Measurements from ENCODE around the gene FAM186B. TPM values are rescaled to one million over a fixed set of nuclear protein-coding genes. Genes with fewer than 3 reads are reported as not detected.
A peak's percentile ranks its signal among the peaks of the same experiment; 100 is the strongest.
"Not testable (repeated sequence)": the region's sequence is repeated elsewhere in the genome, so short reads cannot be mapped to it uniquely, and the experiment has no call there.

The FAM186B gene
- total and polyA plus RNA-seq, 12 donors, result 0.04 to 1.5 (median 0.66) TPM

GRCh38 chr12:49615725-49616124, 10.3 kb upstream of the FAM186B start:
- no peak for ATAC-seq

DNA sequence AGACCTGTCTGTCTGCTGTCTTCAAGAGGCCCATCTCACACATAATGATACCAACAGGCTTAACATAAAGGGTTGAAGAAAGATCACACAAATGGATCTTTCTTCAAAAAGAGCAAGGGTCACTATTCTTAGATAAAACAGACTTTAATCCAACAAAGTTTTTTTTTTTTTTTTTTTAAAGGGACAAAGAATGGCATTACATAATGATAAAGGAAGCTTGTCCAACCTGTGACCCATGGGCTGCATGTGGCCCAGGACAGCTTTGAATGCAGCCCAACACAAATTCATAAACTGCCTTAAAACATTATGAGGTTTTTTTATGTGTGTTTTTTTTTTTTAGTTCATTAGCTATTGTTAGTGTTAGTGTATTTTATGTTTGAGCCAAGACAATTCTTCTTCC, 6.8 kb upstream of the FAM186B start:
- no peaks in the 10 kb centered on the region for H3K36me3 ChIP-seq
- ATAC-seq, result no peak

More at GRCh38 chr12:49615725-49616124, 10.3 kb upstream of the FAM186B start:
- TF ChIP-seq, protein P1, sequence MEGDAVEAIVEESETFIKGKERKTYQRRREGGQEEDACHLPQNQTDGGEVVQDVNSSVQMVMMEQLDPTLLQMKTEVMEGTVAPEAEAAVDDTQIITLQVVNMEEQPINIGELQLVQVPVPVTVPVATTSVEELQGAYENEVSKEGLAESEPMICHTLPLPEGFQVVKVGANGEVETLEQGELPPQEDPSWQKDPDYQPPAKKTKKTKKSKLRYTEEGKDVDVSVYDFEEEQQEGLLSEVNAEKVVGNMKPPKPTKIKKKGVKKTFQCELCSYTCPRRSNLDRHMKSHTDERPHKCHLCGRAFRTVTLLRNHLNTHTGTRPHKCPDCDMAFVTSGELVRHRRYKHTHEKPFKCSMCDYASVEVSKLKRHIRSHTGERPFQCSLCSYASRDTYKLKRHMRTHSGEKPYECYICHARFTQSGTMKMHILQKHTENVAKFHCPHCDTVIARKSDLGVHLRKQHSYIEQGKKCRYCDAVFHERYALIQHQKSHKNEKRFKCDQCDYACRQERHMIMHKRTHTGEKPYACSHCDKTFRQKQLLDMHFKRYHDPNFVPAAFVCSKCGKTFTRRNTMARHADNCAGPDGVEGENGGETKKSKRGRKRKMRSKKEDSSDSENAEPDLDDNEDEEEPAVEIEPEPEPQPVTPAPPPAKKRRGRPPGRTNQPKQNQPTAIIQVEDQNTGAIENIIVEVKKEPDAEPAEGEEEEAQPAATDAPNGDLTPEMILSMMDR (IDR thresholded peaks at IDR 0.05), result no peak
- Histone ChIP-seq H3K9me3 (peaks cover 0 to 8% (median 0%) of the 10 kb centered on the region in 11 donors), H3K4me3 (no peak overlapping the region), H3K36me3 (no peaks in the 10 kb centered on the region), H3K27me3 (peaks cover 0 to 30% (median 0%) of the 10 kb centered on the region in 7 donors), H3K27ac (no peak overlapping the region), H3K4me1 (no peaks in the 10 kb centered on the region)
- 96 to 97% methylated on average over 7 of the region's 7 CpGs for WGBS, 2 donors
- intact Hi-C loops (cut with DNase I), result no loop called here
- no peak for DNase-seq

GRCh38 chr12:49610785-49611184, 5.3 kb upstream of the FAM186B start:
- not testable (repeated sequence) for H3K4me3 ChIP-seq

More for the DNA sequence above, 6.8 kb upstream of the FAM186B start:
- TF ChIP-seq, protein P1 (IDR thresholded peaks at IDR 0.05), result no peak
- DNase-seq, result no peak
- Histone ChIP-seq H3K9me3 (peaks cover 0 to 15% (median 3%) of the 10 kb centered on the region in 11 donors), H3K4me1 (no peaks in the 10 kb centered on the region), H3K27ac (no peak overlapping the region), H3K27me3 (peaks cover 0 to 4% (median 0%) of the 10 kb centered on the region in 7 donors), H3K4me3 (no peak overlapping the region)
- intact Hi-C loops (cut with DNase I), result no loop called here

DNA sequence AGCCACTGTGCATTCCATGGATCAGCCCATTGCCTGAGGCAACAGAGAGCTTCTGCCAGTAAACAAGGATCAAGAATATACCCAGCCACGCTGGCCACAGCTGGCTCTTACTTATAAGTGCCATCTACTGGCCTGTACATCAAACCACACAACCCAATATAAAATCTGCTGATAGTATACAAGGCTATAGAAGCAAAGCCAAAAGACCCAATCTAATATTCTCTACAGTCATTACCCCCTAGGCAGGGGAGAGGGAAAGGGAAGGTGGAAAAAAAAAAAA, 4.4 kb upstream of the FAM186B start:
- intact Hi-C loops (cut with DNase I), result no loop called here
- no peak overlapping the region for H3K27ac ChIP-seq
- no peak overlapping the region for H3K4me3 ChIP-seq
- peaks cover 0 to 10% (median 0%) of the 10 kb centered on the region in 9 donors for H3K4me1 ChIP-seq
- H3K27me3 ChIP-seq, result no peaks in the 10 kb centered on the region
- WGBS, 2 donors, result 63 to 70% methylated on average over 1 of the region's 1 CpG
- TF ChIP-seq, protein P1 (IDR thresholded peaks at IDR 0.05), result no peak
- peaks cover 0 to 13% (median 3%) of the 10 kb centered on the region in 11 donors for H3K9me3 ChIP-seq
- DNase-seq, result no peak
- no peak for ATAC-seq
- no peaks in the 10 kb centered on the region for H3K36me3 ChIP-seq

More at GRCh38 chr12:49610785-49611184, 5.3 kb upstream of the FAM186B start:
- H3K27me3 ChIP-seq; intact Hi-C loops (cut with DNase I); ATAC-seq; H3K4me1 ChIP-seq; H3K27ac ChIP-seq; DNase-seq; H3K36me3 ChIP-seq: not testable (repeated sequence)
- WGBS, 2 donors, result 91 to 97% methylated on average over 4 of the region's 4 CpGs
- H3K9me3 ChIP-seq, result peaks cover 0 to 13% (median 3%) of the 10 kb centered on the region in 11 donors

DNA sequence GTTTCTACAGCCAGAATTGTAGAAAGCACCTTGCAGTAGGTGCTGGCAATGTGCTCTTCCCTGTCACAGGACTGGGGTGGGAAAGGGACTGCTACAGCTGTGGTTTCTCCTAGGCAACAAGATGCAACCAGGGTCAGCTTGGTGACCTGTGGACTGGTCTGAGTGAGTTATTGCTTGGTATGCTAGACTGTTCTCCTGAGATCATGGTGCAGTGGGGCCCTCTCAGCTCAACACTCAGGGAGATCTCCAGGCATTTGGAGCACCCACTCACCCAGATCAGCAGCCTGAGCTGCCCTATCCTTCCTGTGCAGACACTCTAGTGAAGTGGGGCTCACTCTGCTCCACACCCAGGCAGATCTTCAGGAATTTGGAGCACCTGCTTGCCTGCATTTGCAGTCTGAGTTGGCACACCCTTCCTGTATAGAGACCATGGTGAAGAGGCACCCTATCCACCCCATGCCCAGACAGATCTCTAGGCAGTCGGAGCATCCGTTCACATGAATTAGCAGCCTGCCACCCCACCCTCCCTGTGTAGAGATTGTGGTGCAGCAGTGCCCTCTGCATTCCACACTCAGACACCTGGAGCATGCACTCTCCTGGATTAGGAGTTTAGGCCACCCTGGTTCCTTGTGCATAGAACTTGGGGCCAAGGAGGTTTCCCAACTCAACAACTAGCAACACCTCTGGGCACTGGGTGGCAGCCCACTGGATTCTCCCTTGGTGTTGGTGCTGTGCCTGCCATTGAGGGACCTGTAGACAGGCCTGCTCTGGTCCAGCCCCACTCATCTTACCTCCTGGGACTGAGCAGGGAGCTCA, 3.8 kb upstream of the FAM186B start:
- 94 to 95% methylated on average over 2 of the region's 2 CpGs for WGBS, 2 donors
- no peak for DNase-seq
- peaks cover 0 to 13% (median 3%) of the 10 kb centered on the region in 11 donors for H3K9me3 ChIP-seq
- H3K36me3 ChIP-seq, result no peaks in the 10 kb centered on the region
- no peak overlapping the region for H3K4me3 ChIP-seq
- H3K4me1 ChIP-seq, result peaks cover 0 to 11% (median 0%) of the 10 kb centered on the region in 9 donors
- TF ChIP-seq, protein P1 (IDR thresholded peaks at IDR 0.05), result no peak
- no peaks in the 10 kb centered on the region for H3K27me3 ChIP-seq
- H3K27ac ChIP-seq, result no peak overlapping the region
- ATAC-seq, result peak in 2 of 8 donors; percentile 15 to 34
- intact Hi-C loops (cut with DNase I), result no loop called here

All from heart right ventricle (tissue), 16 donors.